SW 1271 (cell line): ENCODE data around the gene SDCCAG8.

Source experiments
- DNase-seq, 2 experiments: peaks; one replicate each; lab custom pipeline; 2025; lab: John Stamatoyannopoulos, UW

The SDCCAG8 gene

DNA sequence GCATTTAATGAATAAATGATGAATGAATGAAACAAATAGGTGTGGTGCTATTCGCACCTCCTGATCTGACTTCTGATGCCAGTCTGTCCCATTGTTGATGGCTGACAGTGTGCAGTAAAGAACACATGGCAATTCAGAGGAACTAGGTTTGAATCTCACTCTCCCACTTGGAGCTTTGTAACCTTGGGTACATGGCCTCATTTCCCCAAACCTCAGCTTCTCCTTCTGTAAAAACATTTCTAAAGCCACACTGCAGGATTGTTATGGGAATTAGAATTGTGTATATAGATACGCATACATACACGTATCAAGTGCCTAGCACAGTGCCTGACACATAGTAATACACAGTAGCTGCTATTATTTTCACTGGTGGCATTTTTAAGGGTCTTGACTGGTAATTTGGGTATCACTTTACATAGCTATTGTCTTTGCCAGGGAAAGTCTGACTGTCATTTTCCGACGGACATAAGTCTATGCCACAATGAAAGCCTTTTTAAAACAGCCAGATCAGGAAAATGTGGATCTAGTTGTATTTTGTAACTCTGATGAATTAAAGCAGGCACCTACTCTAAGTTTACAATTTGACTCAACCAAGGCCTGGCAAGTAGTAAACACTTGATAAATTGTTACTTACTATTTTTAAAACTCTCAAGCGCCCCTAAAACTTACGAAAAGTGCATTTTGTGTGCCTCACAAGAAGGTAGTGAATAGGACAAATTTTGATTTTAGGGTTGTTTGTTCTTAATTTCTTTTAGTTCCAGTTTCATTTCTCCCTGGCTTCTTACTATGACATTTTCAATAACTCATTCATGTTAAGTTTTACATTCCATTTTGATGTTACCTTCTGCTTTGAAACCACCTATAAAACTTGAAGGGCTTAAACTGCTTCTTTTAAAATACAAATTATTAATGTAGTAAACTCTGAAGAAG lies 164.4 kb downstream of the SDCCAG8 start:
- DNase-seq = no peak

- DNase-seq = no peak
Measured at GRCh38 chr1:243420946-243421685, 165.3 kb downstream of the SDCCAG8 start.

GRCh38 chr1:243421784-243422183 lies 165.9 kb downstream of the SDCCAG8 start:
- DNase-seq = no peak

GRCh38 chr1:243422362-243422761 lies 166.5 kb downstream of the SDCCAG8 start:
- DNase-seq = no peak

DNA sequence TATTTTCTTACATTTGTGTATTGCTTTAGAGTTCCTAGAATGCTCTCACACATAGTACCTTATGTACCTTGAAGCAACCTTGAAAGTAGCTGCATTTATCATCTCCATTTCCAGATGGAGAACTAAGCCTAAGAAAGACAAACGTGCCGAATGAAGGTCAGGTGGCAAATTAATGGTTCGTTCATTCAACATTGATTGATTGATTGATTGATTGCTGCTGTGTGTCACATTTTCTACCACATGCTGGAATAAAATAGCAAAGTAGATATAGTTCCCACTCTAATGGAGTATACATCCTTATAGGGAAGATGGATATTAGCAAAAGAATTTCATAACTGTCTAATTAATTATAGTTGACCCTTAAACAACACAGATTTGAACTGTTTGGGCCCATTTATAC lies 172.2 kb downstream of the SDCCAG8 start:
- no peak for DNase-seq

DNA sequence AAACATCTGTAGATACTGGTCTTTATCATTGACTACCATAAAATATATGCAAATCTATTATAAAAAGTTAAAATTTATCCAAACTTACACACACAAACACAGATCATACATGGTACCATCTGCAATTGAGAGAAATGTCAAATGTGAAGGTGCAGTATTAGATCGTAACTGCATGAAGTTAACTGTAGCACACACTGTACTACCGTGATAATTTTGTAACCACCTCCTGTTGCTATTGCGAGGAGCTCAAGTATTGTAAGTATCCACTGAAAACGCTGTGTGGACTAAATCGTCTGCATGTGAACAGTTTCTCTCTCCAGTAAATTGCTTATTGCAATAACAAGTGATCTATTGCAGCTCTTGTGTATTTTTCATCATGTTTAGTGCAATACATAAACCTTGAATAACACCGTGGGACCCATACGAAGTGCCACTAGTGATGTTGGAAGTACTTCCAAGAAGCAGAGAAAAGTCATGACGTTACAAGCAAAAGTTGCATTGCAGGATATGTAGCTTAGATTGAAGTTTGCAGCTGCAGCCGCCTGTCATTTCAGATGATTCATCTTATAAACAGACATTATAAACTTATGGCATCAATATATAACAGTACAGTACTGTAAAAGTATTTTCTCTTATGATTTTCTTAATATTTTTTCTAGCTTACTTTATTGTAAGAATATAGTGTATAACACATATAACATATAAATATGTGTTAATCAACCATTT lies 172.9 kb downstream of the SDCCAG8 start:
- no peak for DNase-seq

GRCh38 chr1:243431591-243431990 lies 175.8 kb downstream of the SDCCAG8 start:
- no peak for DNase-seq

GRCh38 chr1:243432136-243432535 lies 176.3 kb downstream of the SDCCAG8 start:
- no peak for DNase-seq

DNA sequence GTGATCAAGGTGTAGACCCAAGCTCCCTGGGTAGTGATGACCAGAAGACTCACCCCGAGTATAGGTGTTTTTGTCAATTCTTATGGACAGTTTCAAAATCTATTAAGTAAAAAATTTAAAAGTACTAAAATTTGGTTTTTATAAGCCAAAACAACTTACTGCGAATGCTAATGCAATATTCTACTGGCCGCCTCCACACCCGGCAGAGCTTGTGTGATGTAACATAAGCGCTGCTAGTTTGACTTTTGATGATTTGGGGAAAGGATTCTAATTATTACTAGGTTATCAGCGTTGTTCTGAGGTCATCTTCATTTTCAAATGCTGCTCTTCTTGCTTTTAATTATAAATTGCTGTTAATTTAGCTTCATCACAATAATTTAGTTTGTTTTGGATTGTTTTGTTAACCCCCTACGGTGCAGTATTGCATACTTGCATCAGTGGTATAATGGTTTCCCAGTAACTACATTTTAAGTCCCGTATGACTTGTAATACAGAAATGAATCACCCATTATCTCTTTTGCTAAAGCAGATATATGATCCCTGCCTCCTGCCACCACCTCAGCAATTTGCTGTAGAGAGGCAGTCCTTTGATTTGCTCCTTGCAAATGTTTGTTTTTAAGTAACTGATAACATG lies 178.0 kb downstream of the SDCCAG8 start:
- DNase-seq = no peak

- DNase-seq = no peak
Measured at GRCh38 chr1:243434594-243434993, 178.8 kb downstream of the SDCCAG8 start.

GRCh38 chr1:243435836-243436235 lies 180.0 kb downstream of the SDCCAG8 start:
- no peak for DNase-seq

DNA sequence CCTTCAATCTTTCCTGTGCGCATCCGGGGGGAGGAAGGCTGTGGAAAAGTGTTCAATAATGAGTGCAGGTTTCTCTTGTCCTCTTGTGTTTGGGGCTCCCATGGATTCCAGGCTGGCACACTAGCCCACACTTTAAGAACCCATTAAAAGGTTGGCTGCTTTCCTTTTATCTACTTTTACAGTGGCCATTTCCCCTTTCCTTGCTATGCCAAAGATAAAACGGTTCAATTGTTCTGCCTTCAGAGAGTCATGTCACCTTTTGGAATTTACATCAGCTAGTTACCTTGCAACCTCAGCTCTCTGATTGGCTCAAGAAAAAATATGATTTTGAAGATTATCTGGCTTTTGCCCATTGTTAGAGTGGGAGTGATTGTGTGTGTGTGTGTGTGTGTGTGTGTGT lies 182.3 kb downstream of the SDCCAG8 start:
- DNase-seq = no peak

- DNase-seq = no peak
Measured at GRCh38 chr1:243438815-243439214, 183.0 kb downstream of the SDCCAG8 start.

GRCh38 chr1:243440406-243440805 lies 184.6 kb downstream of the SDCCAG8 start:
- no peak for DNase-seq

- DNase-seq = no peak
Measured at GRCh38 chr1:243441601-243442000, 185.8 kb downstream of the SDCCAG8 start.

- DNase-seq = no peak
Measured at GRCh38 chr1:243443557-243443956, 187.7 kb downstream of the SDCCAG8 start.

DNA sequence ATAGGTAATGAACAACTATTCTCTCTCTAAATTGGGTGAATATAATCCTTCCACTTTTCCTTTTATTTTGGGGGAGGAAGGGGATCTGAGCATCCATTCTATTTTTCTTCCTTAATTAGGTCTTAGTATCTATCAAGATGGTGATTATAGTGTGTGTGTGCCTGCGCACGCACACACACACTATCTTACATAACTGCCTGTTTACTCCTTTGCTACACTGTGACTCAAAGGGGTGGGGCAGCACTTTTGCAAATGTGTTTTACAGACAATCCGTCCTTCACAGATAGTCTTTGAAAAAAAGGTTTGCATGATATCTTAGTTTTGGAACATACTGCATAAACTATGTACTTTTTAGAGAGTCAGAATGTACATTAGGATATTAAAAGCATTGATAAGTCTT lies 191.5 kb downstream of the SDCCAG8 start:
- no peak for DNase-seq

GRCh38 chr1:243447844-243448243 lies 192.0 kb downstream of the SDCCAG8 start:
- no peak for DNase-seq

DNA sequence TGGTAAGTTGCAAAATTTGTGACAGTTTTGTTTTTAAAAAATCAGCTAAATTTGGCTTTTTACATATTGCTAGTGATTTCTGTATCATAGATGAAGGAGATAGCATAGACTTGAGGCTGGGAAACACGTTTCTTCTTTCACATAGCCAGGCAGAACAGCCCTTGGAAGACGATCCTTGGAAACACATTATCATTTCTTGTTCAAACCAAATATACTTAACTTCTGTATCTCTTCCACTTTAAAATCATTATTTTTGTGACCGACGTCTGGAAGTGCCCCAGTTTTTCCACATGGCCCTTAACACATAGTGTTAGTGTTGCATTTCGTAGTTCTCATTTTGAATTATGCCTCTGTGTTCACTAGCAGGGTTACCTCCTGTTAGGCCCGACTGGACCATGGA lies 193.5 kb downstream of the SDCCAG8 start:
- no peak for DNase-seq

- DNase-seq = no peak
Measured at GRCh38 chr1:243452092-243452491, 196.3 kb downstream of the SDCCAG8 start.

DNA sequence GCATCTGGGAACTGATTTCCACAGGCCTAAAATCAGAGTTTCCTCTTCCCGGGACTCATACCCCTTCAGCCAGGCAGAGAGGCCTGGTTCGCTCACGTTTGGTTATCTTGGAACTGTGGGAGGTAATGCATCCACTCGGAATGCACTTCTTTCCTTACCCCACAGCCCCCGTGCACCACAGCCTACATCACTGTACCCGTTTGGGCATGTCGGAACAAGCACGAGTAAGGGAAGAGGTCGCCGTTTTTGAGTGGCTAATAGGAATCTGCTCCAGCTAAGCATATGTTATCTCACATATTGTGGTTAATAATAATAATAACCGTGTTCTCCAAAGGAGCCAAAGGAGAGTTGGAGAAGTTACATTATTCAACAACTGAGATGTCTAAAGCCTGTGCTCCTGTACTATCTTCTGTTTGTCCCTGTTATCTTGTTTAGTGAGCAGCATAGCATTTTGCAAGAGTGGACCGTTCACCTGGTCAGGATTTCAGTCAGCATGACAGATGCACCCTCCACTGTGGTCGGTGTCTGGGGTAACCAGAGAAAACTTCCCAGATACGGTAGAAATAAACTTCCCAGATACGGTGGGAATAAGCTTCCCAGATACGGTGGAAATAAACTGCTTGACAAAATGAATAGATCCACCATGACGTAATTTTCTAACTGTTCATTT lies 198.6 kb downstream of the SDCCAG8 start:
- DNase-seq = no peak
